ENCODE data around the gene CAMK2A. TPM values are rescaled to one million over a fixed set of nuclear protein-coding genes. Genes with fewer than 3 reads are reported as not detected.

The CAMK2A gene
- total RNA-seq, 2 experiments from 2014 or later: not detected

- POLR2A ChIA-PET: no interaction called here
- H3K27ac Mint-ChIP-seq: no peak overlapping the region
- H3K4me3 Mint-ChIP-seq: no peak overlapping the region
- H3K36me3 Mint-ChIP-seq (ENCODE audit: low read depth): no peaks in the 10 kb centered on the region
- CTCF ChIA-PET: no interaction called here
- no peaks in the 10 kb centered on the region for H3K9me3 Mint-ChIP-seq
- H3K27me3 Mint-ChIP-seq: no peaks in the 10 kb centered on the region
- DNase-seq: no peak
- H3K4me1 Mint-ChIP-seq: no peaks in the 10 kb centered on the region
These were observed 43.8 kb downstream of the CAMK2A start for GRCh38 chr5:150245808-150246207.

GRCh38 chr5:150245111-150245789 is 44.3 kb downstream of the CAMK2A start:
- H3K27me3 Mint-ChIP-seq: no peaks in the 10 kb centered on the region
- CTCF ChIA-PET: no interaction called here
- H3K27ac Mint-ChIP-seq: no peak overlapping the region
- H3K9me3 Mint-ChIP-seq: no peaks in the 10 kb centered on the region
- no peak for DNase-seq
- no peaks in the 10 kb centered on the region for H3K4me1 Mint-ChIP-seq
- no peaks in the 10 kb centered on the region for H3K36me3 Mint-ChIP-seq (ENCODE audit: low read depth)
- POLR2A ChIA-PET: no interaction called here
- H3K4me3 Mint-ChIP-seq: no peak overlapping the region

- no peaks in the 10 kb centered on the region for H3K9me3 Mint-ChIP-seq
- POLR2A ChIA-PET: no interaction called here
- H3K36me3 Mint-ChIP-seq (ENCODE audit: low read depth): no peaks in the 10 kb centered on the region
These were observed 45.4 kb downstream of the CAMK2A start for GRCh38 chr5:150244209-150244608.

GRCh38 chr5:150243590-150243989 is 46.0 kb downstream of the CAMK2A start:
- Mint-ChIP-seq H3K27ac (no peak overlapping the region), H3K27me3 (no peaks in the 10 kb centered on the region), H3K36me3 (ENCODE audit: low read depth) (no peaks in the 10 kb centered on the region), H3K4me1 (no peaks in the 10 kb centered on the region), H3K9me3 (no peaks in the 10 kb centered on the region), H3K4me3 (no peak overlapping the region)
- CTCF ChIA-PET: interaction anchor here (1.0 kb wide), 1 partner anchor 13 kb away, joined by 3 read pairs; no protein-coding TSS in a partner anchor
- DNase-seq: no peak
- POLR2A ChIA-PET: no interaction called here

More at GRCh38 chr5:150244209-150244608, 45.4 kb downstream of the CAMK2A start:
- no peak for DNase-seq
- Mint-ChIP-seq H3K27me3 (no peaks in the 10 kb centered on the region), H3K27ac (no peak overlapping the region), H3K4me3 (no peak overlapping the region), H3K4me1 (no peaks in the 10 kb centered on the region)
- CTCF ChIA-PET: no interaction called here

GRCh38 chr5:150242251-150242894 is 47.2 kb downstream of the CAMK2A start:
- Mint-ChIP-seq H3K27me3 (no peaks in the 10 kb centered on the region), H3K36me3 (ENCODE audit: low read depth) (no peaks in the 10 kb centered on the region), H3K4me3 (no peak overlapping the region), H3K9me3 (no peaks in the 10 kb centered on the region), H3K27ac (no peak overlapping the region), H3K4me1 (no peaks in the 10 kb centered on the region)
- DNase-seq: no peak
- ChIA-PET POLR2A (no interaction called here), CTCF (interaction anchor here (1.0 kb wide), 1 partner anchor 12 kb away, joined by 3 read pairs; no protein-coding TSS in a partner anchor)

GRCh38 chr5:150241298-150242160 is 48.0 kb downstream of the CAMK2A start:
- ChIA-PET POLR2A (no interaction called here), CTCF (no interaction called here)
- H3K27me3 Mint-ChIP-seq: no peaks in the 10 kb centered on the region

GRCh38 chr5:150239794-150240122 is 49.8 kb downstream of the CAMK2A start:
- no peak for DNase-seq
- ChIA-PET POLR2A (no interaction called here), CTCF (no interaction called here)
- no peaks in the 10 kb centered on the region for H3K36me3 Mint-ChIP-seq (ENCODE audit: low read depth)
- no peaks in the 10 kb centered on the region for H3K27me3 Mint-ChIP-seq
- no peak overlapping the region for H3K4me3 Mint-ChIP-seq
- no peaks in the 10 kb centered on the region for H3K9me3 Mint-ChIP-seq
- no peak overlapping the region for H3K27ac Mint-ChIP-seq
- H3K4me1 Mint-ChIP-seq: no peaks in the 10 kb centered on the region

More at GRCh38 chr5:150241298-150242160, 48.0 kb downstream of the CAMK2A start:
- no peaks in the 10 kb centered on the region for H3K9me3 Mint-ChIP-seq
- H3K36me3 Mint-ChIP-seq (ENCODE audit: low read depth): no peaks in the 10 kb centered on the region
- no peak for DNase-seq
- no peaks in the 10 kb centered on the region for H3K4me1 Mint-ChIP-seq
- H3K27ac Mint-ChIP-seq: no peak overlapping the region
- no peak overlapping the region for H3K4me3 Mint-ChIP-seq

DNA sequence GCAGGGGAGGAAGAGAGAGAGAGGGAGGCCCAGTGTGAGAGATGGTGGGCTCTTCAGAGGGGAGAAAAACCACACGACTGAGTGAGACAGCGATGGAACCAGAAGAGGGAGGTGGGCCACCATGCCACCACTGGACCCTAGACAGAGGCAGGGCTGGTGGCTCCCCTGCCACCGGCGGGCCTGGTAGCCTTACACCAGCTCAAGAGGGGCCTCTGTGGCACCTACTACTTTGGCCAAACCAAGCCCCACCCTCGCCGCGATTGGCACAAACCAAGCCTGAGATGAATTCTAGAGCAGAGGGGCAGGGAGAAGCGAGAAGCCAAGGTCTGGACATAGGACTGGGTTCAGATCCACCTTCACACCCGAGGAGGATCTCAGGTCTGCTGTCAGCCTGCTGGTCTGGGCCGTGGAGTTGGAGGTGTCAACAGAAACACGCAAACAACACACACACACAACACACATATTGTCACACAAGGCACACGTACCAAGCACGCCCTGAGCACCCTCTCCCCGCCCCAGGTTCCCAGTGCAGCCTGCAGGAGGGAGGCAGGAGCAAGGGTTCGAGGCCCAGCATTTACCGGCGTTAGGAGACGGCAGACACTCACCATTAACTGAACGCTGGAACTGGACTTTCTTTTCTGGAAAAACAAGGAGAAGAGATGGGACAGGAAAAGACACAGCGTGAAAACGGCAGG is 50.3 kb downstream of the CAMK2A start:
- no peak overlapping the region for H3K27ac Mint-ChIP-seq
- ChIA-PET CTCF (no interaction called here), POLR2A (no interaction called here)
- H3K4me3 Mint-ChIP-seq: no peak overlapping the region
- DNase-seq: no peak
- H3K9me3 Mint-ChIP-seq: no peaks in the 10 kb centered on the region
- H3K4me1 Mint-ChIP-seq: no peaks in the 10 kb centered on the region
- H3K27me3 Mint-ChIP-seq: no peaks in the 10 kb centered on the region
- no peaks in the 10 kb centered on the region for H3K36me3 Mint-ChIP-seq (ENCODE audit: low read depth)

- H3K4me1 Mint-ChIP-seq: no peaks in the 10 kb centered on the region
- H3K4me3 Mint-ChIP-seq: no peak overlapping the region
- H3K36me3 Mint-ChIP-seq (ENCODE audit: low read depth): no peaks in the 10 kb centered on the region
- CTCF ChIA-PET: no interaction called here
- no peaks in the 10 kb centered on the region for H3K9me3 Mint-ChIP-seq
- POLR2A ChIA-PET: no interaction called here
- no peaks in the 10 kb centered on the region for H3K27me3 Mint-ChIP-seq
- no peak overlapping the region for H3K27ac Mint-ChIP-seq
- DNase-seq: no peak
These were observed 50.9 kb downstream of the CAMK2A start for GRCh38 chr5:150238646-150239045.

GRCh38 chr5:150236981-150237754 is 52.4 kb downstream of the CAMK2A start:
- DNase-seq: no peak
- no peaks in the 10 kb centered on the region for H3K36me3 Mint-ChIP-seq (ENCODE audit: low read depth)
- POLR2A ChIA-PET: no interaction called here
- H3K4me1 Mint-ChIP-seq: no peaks in the 10 kb centered on the region
- CTCF ChIA-PET: interaction anchor here (1.3 kb wide), 1 partner anchor 108 kb away, joined by 3 read pairs; no protein-coding TSS in a partner anchor
- no peak overlapping the region for H3K27ac Mint-ChIP-seq
- H3K4me3 Mint-ChIP-seq: no peak overlapping the region
- no peaks in the 10 kb centered on the region for H3K9me3 Mint-ChIP-seq
- no peaks in the 10 kb centered on the region for H3K27me3 Mint-ChIP-seq

DNA sequence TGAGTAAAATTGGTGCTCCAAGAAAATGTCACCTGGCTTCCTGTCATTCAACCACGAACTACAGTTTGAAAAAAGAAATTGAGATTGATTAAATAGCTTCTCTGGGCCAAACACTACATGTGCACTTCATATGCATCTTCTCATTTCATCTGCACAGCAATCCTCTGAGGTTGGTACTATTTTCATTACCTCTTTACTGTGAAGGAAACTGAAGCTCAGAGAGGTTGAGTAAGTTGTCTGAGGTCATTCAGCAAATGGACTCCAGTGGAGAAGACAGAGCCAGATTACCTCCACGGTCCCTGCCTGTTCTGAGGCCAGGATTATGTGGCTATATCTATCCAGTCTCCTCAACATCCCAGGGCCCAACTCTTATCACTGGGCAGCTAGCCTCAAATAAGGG is 53.3 kb downstream of the CAMK2A start:
- Mint-ChIP-seq H3K27me3 (no peaks in the 10 kb centered on the region), H3K9me3 (no peaks in the 10 kb centered on the region), H3K36me3 (ENCODE audit: low read depth) (no peaks in the 10 kb centered on the region), H3K4me1 (no peaks in the 10 kb centered on the region), H3K27ac (no peak overlapping the region), H3K4me3 (no peak overlapping the region)
- POLR2A ChIA-PET: no interaction called here
- CTCF ChIA-PET: interaction anchor here (1.3 kb wide), 1 partner anchor 107 kb away, joined by 3 read pairs; no protein-coding TSS in a partner anchor
- DNase-seq: no peak

DNA sequence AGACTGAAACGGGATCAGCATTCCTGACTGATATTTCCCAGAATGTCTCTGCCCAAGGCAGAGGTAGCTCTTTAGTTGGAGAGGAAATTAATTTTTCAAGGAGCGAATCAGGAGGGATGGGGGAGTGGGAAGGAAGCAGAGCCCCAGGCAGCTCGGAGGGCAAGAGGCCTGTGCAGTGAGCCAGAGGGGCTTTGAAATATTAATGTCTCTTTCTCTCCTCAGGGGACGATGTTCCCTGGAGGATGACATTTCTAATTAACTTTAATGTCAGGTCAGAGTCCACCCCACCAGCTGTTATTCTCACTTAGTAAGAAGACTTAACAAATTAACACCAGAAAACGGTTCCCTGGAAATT is 54.1 kb downstream of the CAMK2A start:
- no peaks in the 10 kb centered on the region for H3K36me3 Mint-ChIP-seq (ENCODE audit: low read depth)
- no peak for DNase-seq
- H3K4me3 Mint-ChIP-seq: no peak overlapping the region
- H3K4me1 Mint-ChIP-seq: no peaks in the 10 kb centered on the region
- no peak overlapping the region for H3K27ac Mint-ChIP-seq
- POLR2A ChIA-PET: no interaction called here
- H3K9me3 Mint-ChIP-seq: no peaks in the 10 kb centered on the region
- CTCF ChIA-PET: interaction anchor here (1.3 kb wide), 1 partner anchor 17 kb away, joined by 4 read pairs; no protein-coding TSS in a partner anchor
- H3K27me3 Mint-ChIP-seq: no peaks in the 10 kb centered on the region

All from activated CD4-positive, alpha-beta memory T cell treated with anti-CD3 and anti-CD28 coated beads, Interleukin-2, amount 10 ng/mL, durations not matched to agents 7 days and 5 days (primary cell).